Mucosa of descending colon (tissue), 3 donors: ENCODE data around the gene KLHL13. TPM values are rescaled to one million over a fixed set of nuclear protein-coding genes. Genes with fewer than 3 reads are reported as not detected.
A peak's percentile ranks its signal among the peaks of the same experiment; 100 is the strongest.
"Not testable (repeated sequence)": the region's sequence is repeated elsewhere in the genome, so short reads cannot be mapped to it uniquely, and the experiment has no call there.

Experiments used
- ATAC-seq: fragments of 200-7000 bp; cut with Tn5 transposase; one replicate; pipeline ENCODE4 v1.9.1; 2020; ENCODE audit warnings: mild to moderate bottlenecking, moderate library complexity
- DNase-seq, 3 donors: peaks; one replicate each; pipeline ENCODE4 v3.0.0-alpha.2; 2020
- H3K36me3 ChIP-seq: fragments of 200-600 bp; one replicate; pipeline ENCODE4 v1.8.0; 2021; ENCODE audit warnings: low read depth, mild to moderate bottlenecking
- H3K4me1 ChIP-seq: fragments of 200-600 bp; one replicate; pipeline ENCODE4 v1.8.0; 2021; ENCODE audit warnings: low read depth, mild to moderate bottlenecking
- H3K4me3 ChIP-seq: fragments of 200-600 bp; one replicate; pipeline ENCODE4 v1.8.0; 2021; ENCODE audit warnings: mild to moderate bottlenecking
- H3K9me3 ChIP-seq: fragments of 200-600 bp; one replicate; pipeline ENCODE4 v1.8.0; 2021; ENCODE audit warnings: mild to moderate bottlenecking
- CTCF ChIP-seq: fragments of 200-600 bp; IDR thresholded peaks from one replicate; pipeline ENCODE4 v1.8.0; 2022; ENCODE audit warnings: antibody characterized with exemption, mild to moderate bottlenecking
- intact Hi-C, 2 donors: fragments of 100-400 bp; cut with DNase I in 1 of 2; cut with micrococcal nuclease in 1 of 2; formaldehyde crosslinking; loops; one replicate each; pipeline versions ENCODE4 v1.11.0 to v1.11.1; 2022; cut with DNase I, micrococcal nuclease
- total RNA-seq, 3 donors: library from RNA; stranded (reverse); fragmentation: NEBNext Ultra II Directional in 2 of 3; extraction: Animal tissue kit (Norgen Biotek cat#: 25700) in 2 of 3; gene quantifications; one replicate each; pipeline versions ENCODE4 v1.2.1 to v1.2.4, GENCODE V29; 2021 to 2023
- donor health status: DM: no; HTN: no; CAD: no; lungs with moderate emphysema.
- donor health status: DM: no; HTN: no; CAD: no.
- donor health status: DM: no; HTN: yes; CAD: no.

The KLHL13 gene
- total RNA-seq, 3 donors from 2014 or later = 1.6 to 8.4 (median 5.1) TPM

- H3K9me3 ChIP-seq = no peaks in the 10 kb centered on the region
- H3K36me3 ChIP-seq = no peaks in the 10 kb centered on the region
- DNase-seq = no peak
- intact Hi-C loops = no loop called here
- no peak for TF ChIP-seq CTCF
- H3K4me3 ChIP-seq = no peak overlapping the region
- H3K4me1 ChIP-seq = no peaks in the 10 kb centered on the region
- ATAC-seq = peak; percentile 59
These were observed 159.5 kb downstream of the KLHL13 start for GRCh38 chrX:117957128-117957527.

DNA sequence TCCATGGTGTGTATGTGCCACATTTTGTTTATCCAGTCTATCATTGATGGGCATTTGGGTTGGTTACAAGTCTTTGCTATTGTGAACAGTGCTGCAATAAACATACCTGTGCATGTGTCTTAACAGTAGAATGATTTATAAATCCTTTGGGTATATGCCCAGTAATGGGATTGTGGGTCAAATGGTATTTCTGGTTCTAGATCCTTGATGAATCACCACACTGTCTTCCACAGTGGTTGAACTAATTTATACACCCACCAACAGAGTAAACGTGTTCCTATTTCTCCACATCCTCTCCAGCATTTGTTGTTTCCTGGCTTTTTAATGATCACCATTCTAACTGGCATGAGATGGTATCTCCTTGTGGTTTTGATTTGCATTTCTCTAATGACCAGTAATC, 177.3 kb downstream of the KLHL13 start:
- intact Hi-C loops, ATAC-seq, H3K4me1 ChIP-seq, H3K4me3 ChIP-seq, H3K9me3 ChIP-seq, DNase-seq, H3K36me3 ChIP-seq: not testable (repeated sequence)

DNA sequence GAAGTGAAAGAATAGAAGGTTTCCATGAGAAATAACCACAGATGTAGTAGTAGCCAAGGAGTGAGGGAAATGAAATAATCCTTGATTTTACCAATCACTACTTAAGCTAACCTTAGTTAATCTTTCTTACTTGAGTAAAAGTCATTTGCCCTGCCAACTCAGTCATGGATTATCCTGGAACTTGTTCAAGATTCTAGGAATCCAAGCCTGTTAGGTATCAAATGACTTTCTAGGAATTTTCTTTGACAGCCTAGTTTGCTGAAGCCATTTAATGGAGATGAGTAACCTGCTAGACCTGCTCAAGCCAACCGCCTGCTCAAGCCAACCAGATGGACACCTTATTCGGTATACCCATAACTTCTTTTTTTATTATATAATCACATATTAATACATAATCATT, 180.5 kb downstream of the KLHL13 start:
- H3K9me3 ChIP-seq = no peaks in the 10 kb centered on the region
- no peak for TF ChIP-seq CTCF
- intact Hi-C loops = no loop called here
- no peak overlapping the region for H3K4me3 ChIP-seq
- no peak for ATAC-seq
- no peaks in the 10 kb centered on the region for H3K36me3 ChIP-seq
- no peaks in the 10 kb centered on the region for H3K4me1 ChIP-seq
- no peak for DNase-seq

- H3K9me3 ChIP-seq, ATAC-seq, DNase-seq, H3K4me3 ChIP-seq, intact Hi-C loops, H3K4me1 ChIP-seq, H3K36me3 ChIP-seq: not testable (repeated sequence)
These were observed 186.5 kb downstream of the KLHL13 start for GRCh38 chrX:117930116-117930515.

- intact Hi-C loops = no loop called here
- Histone ChIP-seq H3K4me3 (no peak overlapping the region), H3K9me3 (no peaks in the 10 kb centered on the region), H3K36me3 (no peaks in the 10 kb centered on the region), H3K4me1 (no peaks in the 10 kb centered on the region)
- no peak for TF ChIP-seq CTCF
- DNase-seq (no peak), ATAC-seq (no peak)
These were observed 196.9 kb downstream of the KLHL13 start for GRCh38 chrX:117919755-117920154.

- ATAC-seq (no peak), DNase-seq (no peak)
- H3K36me3 ChIP-seq = no peaks in the 10 kb centered on the region
- TF ChIP-seq CTCF = no peak
- no peaks in the 10 kb centered on the region for H3K9me3 ChIP-seq
- intact Hi-C loops = no loop called here
- H3K4me1 ChIP-seq = no peaks in the 10 kb centered on the region
- H3K4me3 ChIP-seq = no peak overlapping the region
These were observed 206.4 kb downstream of the KLHL13 start for GRCh38 chrX:117910216-117910615.

GRCh38 chrX:117898226-117898625, 218.4 kb downstream of the KLHL13 start:
- ATAC-seq (no peak), DNase-seq (no peak)
- TF ChIP-seq CTCF = no peak
- Histone ChIP-seq H3K4me3 (no peak overlapping the region), H3K4me1 (no peaks in the 10 kb centered on the region), H3K36me3 (no peaks in the 10 kb centered on the region), H3K9me3 (no peaks in the 10 kb centered on the region)
- intact Hi-C loops = no loop called here
